ENCODE data around the gene SPTB.

SPTB gene

DNA sequence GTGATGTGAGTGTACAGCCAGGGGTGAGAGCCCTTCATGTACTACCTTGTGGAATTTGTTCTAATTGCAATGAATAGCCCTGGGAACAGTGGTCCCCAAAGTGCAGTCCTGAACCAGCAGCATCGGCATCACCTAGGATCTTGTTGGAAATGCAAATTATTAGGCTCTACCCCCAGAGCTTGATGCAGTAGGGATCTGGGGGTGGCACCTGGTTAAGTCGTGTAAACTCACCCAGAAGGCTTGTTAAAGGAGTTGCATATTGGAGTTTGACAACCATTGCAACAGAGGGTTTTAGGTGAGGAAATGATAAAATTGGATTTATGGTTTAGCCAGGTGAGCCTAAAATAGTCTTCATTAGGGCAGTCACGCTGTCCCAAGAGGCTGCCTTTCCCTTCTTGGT lies 102.2 kb downstream of the SPTB start:
- H3K27ac Mint-ChIP-seq: no peak overlapping the region
- H3K9me3 Mint-ChIP-seq: no peaks in the 10 kb centered on the region
- H3K4me1 Mint-ChIP-seq: no peaks in the 10 kb centered on the region
- H3K4me3 Mint-ChIP-seq: no peak overlapping the region
- H3K27me3 Mint-ChIP-seq: no peaks in the 10 kb centered on the region
- no peak for ATAC-seq
- no peak for DNase-seq

DNA sequence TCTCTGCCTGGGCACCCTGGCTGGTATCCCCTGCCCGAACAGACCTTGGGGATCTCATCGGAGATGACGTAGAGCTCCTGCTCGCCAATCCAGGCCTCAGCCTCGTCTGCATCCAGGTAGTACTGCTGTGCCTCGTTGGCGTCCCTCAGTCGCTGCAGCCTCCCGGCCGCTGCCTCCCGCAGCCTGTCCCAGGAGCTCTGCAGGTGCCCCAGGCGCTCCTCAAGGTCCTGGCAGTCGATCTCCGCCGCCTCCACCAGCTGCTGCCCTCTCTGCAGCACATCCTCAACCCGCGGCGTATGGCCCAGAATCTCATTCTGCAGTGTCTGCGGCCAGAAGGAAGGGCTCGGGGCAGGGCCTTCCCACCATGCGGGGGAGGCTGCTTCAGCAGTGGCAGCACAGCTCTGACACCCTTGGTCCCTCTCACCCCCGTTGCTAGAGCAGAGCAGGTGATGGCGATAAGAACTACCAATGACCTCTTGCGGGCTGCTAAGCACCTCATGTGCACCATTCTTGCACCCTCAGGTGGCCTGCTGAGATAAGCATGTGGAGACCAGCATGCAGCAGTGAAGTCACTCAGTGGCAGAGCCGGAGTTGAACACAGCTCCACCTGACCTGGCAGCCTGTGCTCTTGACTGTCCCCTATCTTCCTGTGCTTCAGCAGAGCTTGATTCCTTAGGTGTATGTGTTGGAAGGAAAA lies 104.5 kb downstream of the SPTB start:
- Mint-ChIP-seq H3K4me3 (no peak overlapping the region), H3K27me3 (no peaks in the 10 kb centered on the region), H3K4me1 (no peaks in the 10 kb centered on the region), H3K9me3 (no peaks in the 10 kb centered on the region), H3K27ac (no peak overlapping the region)
- ATAC-seq: no peak
- DNase-seq: no peak

DNA sequence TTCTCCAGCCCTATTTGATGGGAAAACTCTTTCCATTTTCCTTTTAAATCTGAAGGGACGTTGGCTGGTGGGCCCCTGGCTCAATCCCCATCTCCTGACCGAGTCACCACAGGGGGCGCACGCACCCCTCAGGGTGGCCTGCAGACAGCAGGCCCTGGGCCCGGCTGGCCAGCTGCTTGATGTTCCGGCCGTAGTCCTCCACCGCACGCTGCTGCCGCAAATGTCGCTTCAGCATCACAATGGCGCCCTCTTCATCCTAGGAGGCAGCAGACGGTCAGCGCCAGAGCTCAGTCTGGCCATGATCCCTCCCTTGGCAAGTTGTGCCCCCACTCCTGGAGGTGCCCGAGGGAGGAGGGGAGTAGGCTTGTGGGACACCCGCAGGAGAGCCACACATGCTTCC lies 105.4 kb downstream of the SPTB start:
- Mint-ChIP-seq H3K27me3 (no peaks in the 10 kb centered on the region), H3K27ac (peak overlapping the region in 1 of 2 donors; percentile 46), H3K4me1 (no peaks in the 10 kb centered on the region), H3K9me3 (no peaks in the 10 kb centered on the region), H3K4me3 (no peak overlapping the region)
- DNase-seq (no peak), ATAC-seq (no peak)

DNA sequence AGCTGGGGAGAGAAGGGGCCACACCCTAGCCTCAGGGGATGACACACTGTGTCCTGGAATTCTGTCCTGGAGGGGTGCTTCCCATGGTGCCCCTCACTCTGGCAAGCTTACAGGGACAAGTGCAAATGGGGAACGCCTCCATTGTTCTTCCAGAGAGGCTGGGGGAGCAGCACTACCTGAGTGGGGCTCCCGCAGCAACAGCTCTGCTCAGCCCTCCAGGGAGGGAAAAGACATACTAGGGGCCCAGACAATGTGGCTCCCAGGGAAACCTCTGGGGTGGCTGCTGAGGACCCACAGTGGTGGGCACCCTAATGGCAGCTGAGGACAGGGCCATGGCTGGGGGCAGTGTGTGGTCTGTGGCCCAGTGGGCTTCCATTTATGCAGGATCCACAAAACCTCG lies 106.1 kb downstream of the SPTB start:
- ATAC-seq: no peak
- H3K4me1 Mint-ChIP-seq: no peaks in the 10 kb centered on the region
- H3K9me3 Mint-ChIP-seq: no peaks in the 10 kb centered on the region
- H3K27ac Mint-ChIP-seq: no peak overlapping the region
- DNase-seq: no peak
- no peak overlapping the region for H3K4me3 Mint-ChIP-seq
- H3K27me3 Mint-ChIP-seq: no peaks in the 10 kb centered on the region

DNA sequence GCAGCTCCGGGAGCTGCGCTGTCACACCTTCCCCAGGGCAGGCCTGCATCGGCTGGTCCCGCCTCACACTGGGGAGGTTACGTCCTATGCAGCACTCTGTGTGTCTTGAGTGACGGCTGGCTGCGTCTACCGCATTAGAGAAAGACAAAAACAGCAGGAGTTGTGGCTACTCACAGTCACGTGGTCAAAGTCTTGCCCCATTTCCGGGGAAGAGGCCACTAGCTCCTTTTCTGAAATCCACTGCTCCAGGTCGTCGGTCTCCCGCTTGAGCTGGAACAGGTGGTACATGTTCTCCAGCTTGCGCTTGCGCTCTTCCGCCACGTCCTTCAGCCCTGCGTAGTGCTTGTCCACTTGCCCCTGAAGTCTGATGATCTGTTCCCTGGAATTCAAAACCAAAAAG lies 106.7 kb downstream of the SPTB start:
- DNase-seq (no peak), ATAC-seq (no peak)
- Mint-ChIP-seq H3K9me3 (no peaks in the 10 kb centered on the region), H3K27ac (peak overlapping the region in 1 of 2 donors; percentile 60), H3K27me3 (no peaks in the 10 kb centered on the region), H3K4me3 (no peak overlapping the region), H3K4me1 (no peaks in the 10 kb centered on the region)

DNA sequence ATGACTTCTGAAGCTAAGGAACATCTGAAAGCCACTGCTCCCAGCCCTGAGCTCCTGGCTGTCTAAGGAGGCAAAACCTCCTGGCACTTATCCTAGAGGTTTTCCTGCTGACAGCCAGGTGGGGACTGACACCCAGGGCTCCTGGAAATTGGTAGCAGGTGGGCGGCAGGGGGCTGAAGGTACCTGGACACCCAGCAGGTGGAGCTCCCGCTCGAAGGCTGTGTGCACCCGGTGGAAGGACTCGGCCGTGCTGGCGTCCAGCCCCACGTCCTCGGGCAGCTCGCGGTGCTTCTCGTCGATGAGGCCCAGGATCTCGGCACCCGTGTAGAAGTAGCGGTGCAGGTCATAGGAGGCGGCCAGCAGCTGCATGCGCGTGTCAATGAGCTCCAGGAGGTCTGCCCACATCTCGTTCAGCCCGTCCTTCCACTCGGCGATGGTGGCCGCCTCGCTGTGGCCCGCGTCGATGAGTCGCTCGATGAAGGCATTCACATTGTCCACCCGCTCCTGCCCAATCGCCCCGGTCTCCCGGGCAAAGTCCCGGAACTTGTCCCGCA lies 107.2 kb downstream of the SPTB start:
- no peaks in the 10 kb centered on the region for H3K9me3 Mint-ChIP-seq
- no peak overlapping the region for H3K4me3 Mint-ChIP-seq
- H3K4me1 Mint-ChIP-seq: no peaks in the 10 kb centered on the region
- ATAC-seq: no peak
- no peak overlapping the region for H3K27ac Mint-ChIP-seq
- DNase-seq: no peak
- no peaks in the 10 kb centered on the region for H3K27me3 Mint-ChIP-seq

DNA sequence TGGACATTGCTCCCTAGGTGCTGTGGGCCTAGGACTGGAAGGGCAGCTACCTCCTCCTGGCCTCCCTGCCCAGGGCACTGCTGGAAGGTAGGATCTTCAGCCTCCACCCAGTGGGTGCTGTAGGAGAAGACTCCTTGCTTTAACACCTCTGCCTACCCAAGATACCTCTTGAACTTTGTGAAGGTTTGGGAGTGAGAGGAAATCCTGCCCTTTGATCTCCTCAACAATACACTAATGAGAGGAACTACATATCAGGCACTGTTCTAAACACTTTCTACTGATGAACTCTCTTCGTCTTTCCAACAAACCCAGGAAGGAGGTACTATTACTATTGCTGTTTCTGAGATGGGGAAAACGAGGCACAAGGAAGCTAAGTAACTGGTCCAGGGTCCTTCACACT lies 108.5 kb downstream of the SPTB start:
- no peaks in the 10 kb centered on the region for H3K9me3 Mint-ChIP-seq
- H3K27ac Mint-ChIP-seq: no peak overlapping the region
- no peak overlapping the region for H3K4me3 Mint-ChIP-seq
- no peak for DNase-seq
- no peak for ATAC-seq
- no peaks in the 10 kb centered on the region for H3K4me1 Mint-ChIP-seq
- H3K27me3 Mint-ChIP-seq: no peaks in the 10 kb centered on the region

DNA sequence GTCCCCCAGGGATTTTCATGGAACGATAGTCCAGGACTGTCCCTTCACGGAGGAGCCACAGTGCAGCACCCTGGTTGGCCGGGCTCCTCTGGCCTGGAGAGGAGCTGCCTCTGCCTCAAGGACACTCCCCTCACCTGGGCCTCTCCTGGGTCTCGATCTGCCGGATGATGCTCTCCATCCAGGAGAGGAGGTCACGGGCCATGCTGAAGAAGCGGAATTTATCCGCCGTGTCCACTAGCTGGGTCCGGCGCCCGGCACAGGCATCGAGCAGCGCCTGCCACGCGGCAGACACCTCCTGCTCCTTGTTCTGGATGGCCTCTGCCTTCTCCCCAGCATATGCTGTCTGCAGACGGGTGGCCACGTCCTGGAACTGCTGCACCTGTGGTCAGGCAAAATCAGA lies 109.0 kb downstream of the SPTB start:
- no peak for ATAC-seq

DNA sequence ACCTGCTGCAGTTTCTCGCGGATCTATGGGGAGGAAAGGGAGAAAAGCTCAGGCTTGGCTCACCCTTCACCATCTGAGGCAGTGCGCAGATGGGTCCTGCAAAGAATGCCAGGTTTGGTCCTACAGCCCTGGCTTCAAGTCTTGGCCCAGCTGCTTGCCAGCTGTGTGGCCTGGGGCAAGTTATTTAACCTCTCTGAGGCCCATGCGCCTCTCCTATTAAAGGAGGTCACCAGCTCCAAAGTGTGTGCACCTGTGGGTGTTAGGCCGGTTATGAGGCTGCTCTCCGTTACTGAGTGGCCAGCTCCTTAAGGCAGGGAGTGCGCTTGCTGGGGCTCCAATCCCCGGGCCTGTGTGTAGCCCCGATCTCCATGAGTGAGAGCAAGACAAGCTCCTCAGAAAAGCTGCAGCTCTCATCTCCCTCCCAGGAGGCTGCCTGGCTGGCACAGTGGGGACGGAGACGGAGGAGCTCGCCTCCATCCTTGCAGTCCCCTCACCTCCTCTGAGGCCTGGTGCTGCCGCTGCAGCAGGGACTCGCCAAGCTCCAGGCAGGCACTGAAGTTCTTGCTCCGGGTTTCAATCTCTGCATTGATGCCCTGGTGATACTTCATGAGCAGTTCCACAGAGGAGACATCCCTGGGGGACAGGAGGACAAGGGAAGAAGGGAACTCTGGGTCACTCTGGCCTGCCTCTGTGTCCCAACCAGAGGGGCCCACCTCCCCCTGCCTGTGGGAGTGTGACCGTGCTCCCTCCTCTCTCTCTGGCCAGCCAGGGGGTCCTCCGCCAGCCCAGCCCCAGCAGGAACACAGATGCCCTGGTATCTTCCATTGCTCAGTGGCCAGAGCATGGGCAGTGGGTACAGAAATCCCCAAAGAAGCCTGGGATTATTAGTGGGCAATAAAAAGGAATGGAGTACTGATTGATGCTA lies 110.3 kb downstream of the SPTB start:
- H3K9me3 Mint-ChIP-seq: no peaks in the 10 kb centered on the region
- ATAC-seq (no peak), DNase-seq (no peak)
- no peak overlapping the region for H3K4me3 Mint-ChIP-seq
- H3K4me1 Mint-ChIP-seq: peaks cover 5% of the 10 kb centered on the region
- H3K27ac Mint-ChIP-seq: no peak overlapping the region
- no peaks in the 10 kb centered on the region for H3K27me3 Mint-ChIP-seq

More for the DNA sequence above, 109.0 kb downstream of the SPTB start:
- Mint-ChIP-seq H3K27ac (no peak overlapping the region), H3K4me3 (no peak overlapping the region), H3K9me3 (no peaks in the 10 kb centered on the region), H3K27me3 (no peaks in the 10 kb centered on the region), H3K4me1 (no peaks in the 10 kb centered on the region)
- no peak for DNase-seq

DNA sequence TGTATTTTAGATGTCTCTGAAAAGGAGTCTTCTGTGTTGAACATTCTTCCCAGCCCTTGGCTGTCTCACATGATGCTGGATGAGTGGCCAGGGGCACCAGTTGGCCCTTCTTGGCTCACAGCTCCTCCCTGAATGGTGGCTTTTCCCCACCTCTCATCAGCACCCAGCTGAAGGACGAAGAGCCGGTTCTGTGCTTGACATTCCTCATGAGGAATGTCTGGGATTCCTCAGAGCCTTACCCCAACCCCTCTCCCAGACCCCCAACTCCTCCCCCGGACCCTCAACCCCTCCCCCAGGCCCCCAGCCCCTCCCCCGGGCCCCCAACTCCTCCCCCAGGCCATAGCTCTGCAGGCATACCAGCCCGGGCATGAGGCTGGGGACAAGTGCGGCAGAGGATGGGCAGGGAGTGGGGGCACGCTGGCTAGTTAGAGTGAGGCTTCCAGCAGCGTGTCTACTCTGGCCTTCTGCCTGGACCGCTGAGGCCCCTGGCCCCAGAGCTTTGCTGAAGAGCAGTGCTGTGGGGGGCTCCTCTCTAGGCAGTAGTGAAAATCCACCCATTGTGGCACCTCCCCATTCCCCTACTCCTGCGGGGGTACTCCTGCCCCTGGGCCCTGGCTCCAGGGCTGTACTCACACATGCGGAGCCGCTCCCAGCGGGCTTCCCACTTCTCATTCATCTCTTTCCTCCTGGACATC lies 111.2 kb downstream of the SPTB start:
- DNase-seq (no peak), ATAC-seq (no peak)
- Mint-ChIP-seq H3K27me3 (no peaks in the 10 kb centered on the region), H3K4me1 (peaks cover 6% of the 10 kb centered on the region), H3K27ac (no peak overlapping the region), H3K9me3 (no peaks in the 10 kb centered on the region), H3K4me3 (no peak overlapping the region)

DNA sequence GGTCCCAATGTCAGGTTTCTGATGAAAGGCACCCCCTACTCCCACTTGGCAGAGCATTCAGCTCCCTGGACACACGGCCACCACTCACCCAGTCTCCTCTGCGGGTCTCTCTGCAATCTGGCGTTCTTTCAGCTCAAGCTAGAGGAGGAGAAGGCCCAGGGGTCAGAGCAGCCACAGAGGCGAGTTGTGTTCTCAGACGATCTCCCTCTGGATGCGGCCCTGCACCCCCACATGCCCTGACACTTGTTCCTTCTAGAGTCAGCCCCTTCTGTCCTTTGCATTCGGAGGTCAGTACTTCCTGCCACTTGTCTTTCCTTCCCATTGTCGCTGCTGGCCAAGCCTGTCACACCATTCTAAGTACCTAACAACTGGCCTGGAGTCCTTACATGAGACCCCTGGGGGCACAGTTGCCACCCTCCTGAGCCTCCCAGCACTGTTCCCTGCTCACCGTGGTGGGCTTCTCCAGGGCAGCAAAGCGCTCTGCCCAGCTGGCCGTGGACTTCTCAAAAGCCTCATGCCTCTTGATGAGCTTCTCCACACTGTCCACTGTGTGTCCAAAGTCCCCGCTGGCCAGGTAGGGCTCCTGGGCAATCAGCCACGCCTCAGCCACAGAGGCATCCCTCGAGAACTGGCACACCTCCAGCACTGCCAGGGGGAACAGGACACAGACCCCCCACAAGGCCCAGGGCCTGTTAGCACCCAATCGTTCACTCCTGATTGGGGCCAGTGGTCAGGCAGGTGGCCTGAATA lies 112.3 kb downstream of the SPTB start:
- Mint-ChIP-seq H3K27ac (no peak overlapping the region), H3K27me3 (no peaks in the 10 kb centered on the region), H3K4me1 (peaks cover 6% of the 10 kb centered on the region), H3K4me3 (no peak overlapping the region), H3K9me3 (no peaks in the 10 kb centered on the region)
- ATAC-seq (no peak), DNase-seq (no peak)

DNA sequence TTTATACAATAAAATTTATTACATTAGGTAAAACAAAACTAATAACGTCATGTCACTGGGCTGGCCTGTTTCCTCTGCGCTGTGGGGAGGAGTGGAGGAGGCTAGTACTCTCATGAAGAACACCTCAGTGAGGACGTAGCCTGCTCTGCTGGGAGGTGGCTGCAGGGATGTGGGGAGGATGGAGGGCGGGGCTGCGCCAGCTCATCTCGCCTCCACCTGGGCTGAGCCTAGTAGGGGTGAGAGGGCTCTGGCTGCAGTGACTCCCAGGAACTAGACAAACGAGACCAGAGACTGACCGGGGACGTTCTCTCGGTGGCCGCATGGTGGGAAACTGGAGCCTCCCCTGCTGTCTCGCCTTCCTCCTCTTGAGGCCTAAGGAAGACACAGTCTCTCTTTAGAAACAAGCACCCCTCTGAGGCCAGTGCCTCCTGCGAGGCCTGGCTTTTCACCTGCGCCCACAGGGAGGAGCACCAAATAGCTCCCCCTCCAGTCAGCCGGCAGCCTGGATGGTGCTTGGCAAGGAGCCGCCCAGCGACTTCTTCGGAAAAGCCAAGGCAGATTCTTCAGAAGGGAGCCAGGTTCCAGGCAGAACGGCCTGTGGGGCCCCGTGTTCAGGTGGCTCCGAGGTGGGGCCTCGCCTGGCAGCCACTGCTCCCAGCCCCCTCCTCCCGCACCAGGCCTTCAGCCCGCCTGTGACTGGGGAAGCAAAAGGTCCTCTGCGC lies 113.1 kb downstream of the SPTB start:
- Mint-ChIP-seq H3K9me3 (no peaks in the 10 kb centered on the region), H3K27me3 (peaks cover 7% of the 10 kb centered on the region), H3K4me1 (peaks cover 12% of the 10 kb centered on the region), H3K4me3 (no peak overlapping the region), H3K27ac (no peak overlapping the region)
- ATAC-seq (no peak), DNase-seq (no peak)

DNA sequence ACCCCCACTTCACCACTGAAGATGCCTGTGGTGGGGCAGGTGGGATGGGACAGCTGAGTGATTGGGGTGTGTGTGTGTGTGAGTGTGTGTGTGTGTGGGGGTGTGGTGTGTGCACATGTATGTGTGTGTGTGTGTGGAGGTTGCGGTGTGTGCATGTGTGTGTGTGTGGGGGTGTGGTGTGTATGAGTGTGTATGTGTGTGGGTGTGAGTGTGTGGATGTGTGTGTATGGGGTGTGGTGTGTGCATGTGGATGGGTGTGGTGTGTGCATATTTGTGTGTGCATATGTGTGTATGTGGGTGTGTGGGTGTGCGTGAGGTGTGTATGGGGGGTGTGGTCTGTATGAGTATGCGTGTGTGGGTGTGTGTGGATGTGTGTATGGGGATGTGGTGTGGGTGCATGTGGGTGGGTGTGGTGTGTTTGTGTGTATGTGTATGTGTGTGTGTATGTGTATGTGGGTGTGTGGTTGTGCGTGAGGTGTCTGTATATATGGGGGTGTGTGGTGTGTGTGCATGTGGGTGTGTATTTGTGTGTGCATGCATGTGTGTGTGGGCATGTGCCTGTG lies 113.9 kb downstream of the SPTB start:
- Mint-ChIP-seq H3K9me3 (no peaks in the 10 kb centered on the region), H3K27me3 (peaks cover 14% of the 10 kb centered on the region), H3K4me3 (no peak overlapping the region), H3K4me1 (peaks cover 12% of the 10 kb centered on the region), H3K27ac (no peak overlapping the region)
- DNase-seq (no peak), ATAC-seq (no peak)
